ENCODE data around the gene SH3BP5L. TPM values are rescaled to one million over a fixed set of nuclear protein-coding genes. Genes with fewer than 3 reads are reported as not detected.

The SH3BP5L gene
- total and polyA plus RNA-seq, 2 donors (not counting 1 experiment from before 2014, with no cell fraction given), result 19.2 to 36.5 TPM

DNA sequence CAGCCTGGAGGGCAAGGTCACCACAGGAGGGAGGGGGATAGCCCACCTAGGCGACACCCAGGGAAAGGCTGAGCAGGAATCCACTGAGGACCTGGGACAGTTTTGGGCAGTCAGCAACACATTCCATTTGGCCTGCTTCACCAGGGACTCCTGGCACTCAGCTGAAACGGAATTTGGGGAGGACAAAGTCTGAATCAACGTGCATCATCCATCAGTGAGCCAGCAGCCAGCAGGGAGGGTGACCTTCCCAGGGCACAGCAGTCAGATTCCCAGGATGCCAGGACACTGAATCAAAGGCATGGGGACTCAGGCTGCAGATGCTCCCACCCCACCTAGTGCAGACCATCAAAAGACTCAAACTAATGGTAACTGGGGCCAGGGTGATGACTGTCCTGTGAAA, 4.6 kb downstream of the SH3BP5L start:
- H3K27ac ChIP-seq (ENCODE audit: low read length in 2 of 2), result no peak overlapping the region
- Mint-ChIP-seq H3K9me3 (ENCODE audit: insufficient read depth) (no peaks in the 10 kb centered on the region), H3K4me3 (no peak overlapping the region), H3K27me3 (no peaks in the 10 kb centered on the region), H3K27ac (peak overlapping the region; percentile 37), H3K4me1 (peaks cover 89% of the 10 kb centered on the region)
- H4K20me1 ChIP-seq (ENCODE audit: control insufficient read depth, insufficient read depth, low read length, poor library complexity, severe bottlenecking), result peaks cover 34% of the 10 kb centered on the region
- TF ChIP-seq, protein P1, sequence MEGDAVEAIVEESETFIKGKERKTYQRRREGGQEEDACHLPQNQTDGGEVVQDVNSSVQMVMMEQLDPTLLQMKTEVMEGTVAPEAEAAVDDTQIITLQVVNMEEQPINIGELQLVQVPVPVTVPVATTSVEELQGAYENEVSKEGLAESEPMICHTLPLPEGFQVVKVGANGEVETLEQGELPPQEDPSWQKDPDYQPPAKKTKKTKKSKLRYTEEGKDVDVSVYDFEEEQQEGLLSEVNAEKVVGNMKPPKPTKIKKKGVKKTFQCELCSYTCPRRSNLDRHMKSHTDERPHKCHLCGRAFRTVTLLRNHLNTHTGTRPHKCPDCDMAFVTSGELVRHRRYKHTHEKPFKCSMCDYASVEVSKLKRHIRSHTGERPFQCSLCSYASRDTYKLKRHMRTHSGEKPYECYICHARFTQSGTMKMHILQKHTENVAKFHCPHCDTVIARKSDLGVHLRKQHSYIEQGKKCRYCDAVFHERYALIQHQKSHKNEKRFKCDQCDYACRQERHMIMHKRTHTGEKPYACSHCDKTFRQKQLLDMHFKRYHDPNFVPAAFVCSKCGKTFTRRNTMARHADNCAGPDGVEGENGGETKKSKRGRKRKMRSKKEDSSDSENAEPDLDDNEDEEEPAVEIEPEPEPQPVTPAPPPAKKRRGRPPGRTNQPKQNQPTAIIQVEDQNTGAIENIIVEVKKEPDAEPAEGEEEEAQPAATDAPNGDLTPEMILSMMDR (IDR thresholded peaks at IDR 0.05), result no peak
- TF ChIP-seq EZH2 (IDR thresholded peaks at IDR 0.05; ENCODE audit: borderline replicate concordance, insufficient read depth, low read depth, low read length, poor library complexity, severe bottlenecking), result no peak
- H3K27me3 ChIP-seq (replicated peaks in 1 of 4; ENCODE audit: control extremely low read depth in 1 of 4, control insufficient read depth in 3 of 4, insufficient read depth in 4 of 4, low read length in 3 of 4), result no peaks in the 10 kb centered on the region
- H3K9ac ChIP-seq (ENCODE audit: low read length), result no peak overlapping the region
- H3K4me2 ChIP-seq (replicated peaks; ENCODE audit: low read depth, low read length, poor library complexity, severe bottlenecking), result peak overlapping the region; percentile 88
- H3K4me1 ChIP-seq (ENCODE audit: control insufficient read depth in 2 of 2, insufficient read depth in 2 of 2, low read length in 2 of 2), result peaks cover 86 to 88% of the 10 kb centered on the region in 2 donors
- H3K9me3 ChIP-seq (ENCODE audit: control extremely low read depth in 1 of 3, control insufficient read depth in 2 of 3, insufficient read depth in 1 of 3, low read length in 2 of 3), result no peaks in the 10 kb centered on the region
- WGBS (ENCODE audit: insufficient coverage), result 96% methylated on average over 3 of the region's 3 CpGs
- ATAC-seq (ENCODE audit: low read depth), result no peak
- peaks cover 93% of the 10 kb centered on the region for H3K79me2 ChIP-seq (ENCODE audit: control insufficient read depth, insufficient read depth, low read length)
- intact Hi-C loops (cut with micrococcal nuclease), result no loop called here
- ChIA-PET CTCF (no interaction called here), POLR2A (no interaction called here)
- DNase-seq, result peak; percentile 4
- no peak overlapping the region for H2AFZ ChIP-seq (ENCODE audit: insufficient read depth, low read depth, low read length, poor library complexity, severe bottlenecking)
- no peak overlapping the region for H3K4me3 ChIP-seq (ENCODE audit: control extremely low read depth in 1 of 5, extremely low read depth in 1 of 5, insufficient read depth in 1 of 5, low read depth in 2 of 5, low read length in 4 of 5)
- peaks cover 0 to 57% of the 10 kb centered on the region in 2 experiments for H3K36me3 ChIP-seq (replicated peaks in 1 of 2; ENCODE audit: control extremely low read depth in 1 of 2, control insufficient read depth in 1 of 2, extremely low read depth in 1 of 2, insufficient read depth in 2 of 2, low read length in 1 of 2)

DNA sequence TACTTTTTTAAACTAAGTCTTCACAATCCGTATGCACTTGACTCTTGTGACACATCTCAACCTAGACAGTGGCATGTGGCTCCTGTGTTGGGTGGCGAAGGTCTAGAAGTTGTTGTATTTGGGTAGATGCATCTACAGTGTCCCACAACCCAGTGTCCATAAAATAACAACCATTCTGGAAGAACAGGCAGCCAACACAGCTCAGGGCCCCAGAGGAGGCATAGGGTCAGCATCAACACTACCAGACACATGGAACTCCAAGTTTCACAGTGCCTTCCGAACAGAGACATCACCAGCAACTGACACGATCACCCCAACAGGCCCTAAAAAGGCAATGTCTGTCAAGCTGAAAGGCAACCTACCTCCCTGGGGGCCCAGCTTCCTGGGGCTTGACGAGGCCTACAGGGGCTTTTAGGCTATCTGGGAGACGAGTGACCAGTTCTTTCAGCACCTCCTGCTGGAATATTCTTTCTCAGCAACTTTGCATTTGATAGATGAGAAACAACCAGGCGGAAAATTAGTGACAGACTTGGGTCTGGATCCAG, 5.6 kb downstream of the SH3BP5L start:
- Histone ChIP-seq H3K9ac (ENCODE audit: low read length) (no peak overlapping the region), H2AFZ (ENCODE audit: insufficient read depth, low read depth, low read length, poor library complexity, severe bottlenecking) (no peak overlapping the region), H3K27ac (ENCODE audit: low read length in 2 of 2) (peak overlapping the region in 1 of 2 donors; percentile 8), H3K4me1 (ENCODE audit: control insufficient read depth in 2 of 2, insufficient read depth in 2 of 2, low read length in 2 of 2) (peaks cover 85 to 89% of the 10 kb centered on the region in 2 donors), H4K20me1 (ENCODE audit: control insufficient read depth, insufficient read depth, low read length, poor library complexity, severe bottlenecking) (peaks cover 33% of the 10 kb centered on the region), H3K4me3 (ENCODE audit: control extremely low read depth in 1 of 5, extremely low read depth in 1 of 5, insufficient read depth in 1 of 5, low read depth in 2 of 5, low read length in 4 of 5) (no peak overlapping the region), H3K4me2 (replicated peaks; ENCODE audit: low read depth, low read length, poor library complexity, severe bottlenecking) (peak overlapping the region; percentile 19), H3K9me3 (ENCODE audit: control extremely low read depth in 1 of 3, control insufficient read depth in 2 of 3, insufficient read depth in 1 of 3, low read length in 2 of 3) (no peaks in the 10 kb centered on the region), H3K79me2 (ENCODE audit: control insufficient read depth, insufficient read depth, low read length) (peaks cover 92% of the 10 kb centered on the region), H3K36me3 (replicated peaks in 1 of 2; ENCODE audit: control extremely low read depth in 1 of 2, control insufficient read depth in 1 of 2, extremely low read depth in 1 of 2, insufficient read depth in 2 of 2, low read length in 1 of 2) (peaks cover 0 to 66% of the 10 kb centered on the region in 2 experiments), H3K27me3 (replicated peaks in 1 of 4; ENCODE audit: control extremely low read depth in 1 of 4, control insufficient read depth in 3 of 4, insufficient read depth in 4 of 4, low read length in 3 of 4) (no peaks in the 10 kb centered on the region)
- Mint-ChIP-seq H3K27ac (no peak overlapping the region), H3K27me3 (no peaks in the 10 kb centered on the region), H3K9me3 (ENCODE audit: insufficient read depth) (no peaks in the 10 kb centered on the region), H3K4me3 (no peak overlapping the region), H3K4me1 (peaks cover 81% of the 10 kb centered on the region)
- DNase-seq (no peak), ATAC-seq (ENCODE audit: low read depth) (no peak)
- ChIA-PET CTCF (interaction anchor here (0.7 to 1.9 kb wide), 3 partner anchors 13 to 117 kb away, joined by 3 to 9 read pairs (median 3); no protein-coding TSS in a partner anchor), POLR2A (interaction anchor here (0.6 to 0.7 kb wide), 2 partner anchors 39 to 206 kb away, joined by 4 to 5 read pairs; partner anchors contain the start of gene ZNF692)
- intact Hi-C loops (cut with micrococcal nuclease), result no loop called here
- WGBS (ENCODE audit: insufficient coverage), result 75% methylated on average over 2 of the region's 7 CpGs
- no peak for TF ChIP-seq EZH2 (IDR thresholded peaks at IDR 0.05; ENCODE audit: borderline replicate concordance, insufficient read depth, low read depth, low read length, poor library complexity, severe bottlenecking)
- TF ChIP-seq, protein P1 (IDR thresholded peaks at IDR 0.05), result no peak

All from B cell (primary cell).